Measurements from ENCODE around the gene CRTAP.
A peak's percentile ranks its signal among the peaks of the same experiment; 100 is the strongest.
"Not testable (repeated sequence)": the region's sequence is repeated elsewhere in the genome, so short reads cannot be mapped to it uniquely, and the experiment has no call there.

The CRTAP gene

GRCh38 chr3:33124638-33125037 lies 10.8 kb downstream of the CRTAP start:
- no peak overlapping the region for H3K9ac ChIP-seq (ENCODE audit: low read depth, low read length)
- no peaks in the 10 kb centered on the region for H3K9me3 ChIP-seq (replicated peaks; ENCODE audit: low read length)
- H3K4me3 ChIP-seq (ENCODE audit: low read length), result no peak overlapping the region
- peaks cover 54% of the 10 kb centered on the region for H3K36me3 ChIP-seq (ENCODE audit: insufficient read depth, low read length)
- no peaks in the 10 kb centered on the region for H3K27me3 ChIP-seq (ENCODE audit: control insufficient read depth, insufficient read depth, low read length)
- H3K4me1 ChIP-seq (ENCODE audit: control insufficient read depth, insufficient read depth, low read length), result peaks cover 3% of the 10 kb centered on the region
- no peak overlapping the region for H3K4me2 ChIP-seq (ENCODE audit: low read length)

- Histone ChIP-seq H3K4me1 (ENCODE audit: control insufficient read depth, insufficient read depth, low read length) (no peaks in the 10 kb centered on the region), H3K9ac (ENCODE audit: low read depth, low read length) (no peak overlapping the region), H3K9me3 (replicated peaks; ENCODE audit: low read length) (no peaks in the 10 kb centered on the region), H3K27me3 (ENCODE audit: control insufficient read depth, insufficient read depth, low read length) (no peaks in the 10 kb centered on the region), H3K36me3 (ENCODE audit: insufficient read depth, low read length) (peaks cover 52% of the 10 kb centered on the region), H3K4me3 (ENCODE audit: low read length) (no peak overlapping the region), H3K4me2 (ENCODE audit: low read length) (no peak overlapping the region)
Observed at GRCh38 chr3:33125840-33126239, 12.0 kb downstream of the CRTAP start.

GRCh38 chr3:33128706-33129105 lies 14.9 kb downstream of the CRTAP start:
- no peak overlapping the region for H3K4me3 ChIP-seq (ENCODE audit: low read length)
- H3K36me3 ChIP-seq (ENCODE audit: insufficient read depth, low read length), result peaks cover 53% of the 10 kb centered on the region
- peaks cover 5% of the 10 kb centered on the region for H3K4me1 ChIP-seq (ENCODE audit: control insufficient read depth, insufficient read depth, low read length)
- no peaks in the 10 kb centered on the region for H3K9me3 ChIP-seq (replicated peaks; ENCODE audit: low read length)
- no peak overlapping the region for H3K4me2 ChIP-seq (ENCODE audit: low read length)
- no peak overlapping the region for H3K9ac ChIP-seq (ENCODE audit: low read depth, low read length)
- no peaks in the 10 kb centered on the region for H3K27me3 ChIP-seq (ENCODE audit: control insufficient read depth, insufficient read depth, low read length)

- Histone ChIP-seq H3K4me2 (ENCODE audit: low read length) (no peak overlapping the region), H3K9ac (ENCODE audit: low read depth, low read length) (no peak overlapping the region), H3K27me3 (ENCODE audit: control insufficient read depth, insufficient read depth, low read length) (no peaks in the 10 kb centered on the region), H3K4me3 (ENCODE audit: low read length) (no peak overlapping the region), H3K4me1 (ENCODE audit: control insufficient read depth, insufficient read depth, low read length) (peaks cover 13% of the 10 kb centered on the region), H3K36me3 (ENCODE audit: insufficient read depth, low read length) (peaks cover 53% of the 10 kb centered on the region), H3K9me3 (replicated peaks; ENCODE audit: low read length) (no peaks in the 10 kb centered on the region)
Observed at GRCh38 chr3:33130144-33130543, 16.3 kb downstream of the CRTAP start.

- no peaks in the 10 kb centered on the region for H3K27me3 ChIP-seq (ENCODE audit: control insufficient read depth, insufficient read depth, low read length)
- no peak overlapping the region for H3K9ac ChIP-seq (ENCODE audit: low read depth, low read length)
- H3K4me2 ChIP-seq (ENCODE audit: low read length), result no peak overlapping the region
- H3K4me1 ChIP-seq (ENCODE audit: control insufficient read depth, insufficient read depth, low read length), result peaks cover 13% of the 10 kb centered on the region
- peaks cover 52% of the 10 kb centered on the region for H3K36me3 ChIP-seq (ENCODE audit: insufficient read depth, low read length)
- no peak overlapping the region for H3K4me3 ChIP-seq (ENCODE audit: low read length)
- H3K9me3 ChIP-seq (replicated peaks; ENCODE audit: low read length), result no peaks in the 10 kb centered on the region
Observed at GRCh38 chr3:33131331-33132018, 17.7 kb downstream of the CRTAP start.

- Histone ChIP-seq H3K4me1 (ENCODE audit: control insufficient read depth, insufficient read depth, low read length) (peaks cover 13% of the 10 kb centered on the region), H3K36me3 (ENCODE audit: insufficient read depth, low read length) (peaks cover 57% of the 10 kb centered on the region), H3K4me2 (ENCODE audit: low read length) (no peak overlapping the region)
Observed at GRCh38 chr3:33132019-33132360, 18.2 kb downstream of the CRTAP start.

GRCh38 chr3:33134026-33134625 lies 20.3 kb downstream of the CRTAP start:
- Histone ChIP-seq H3K4me1 (ENCODE audit: control insufficient read depth, insufficient read depth, low read length) (peaks cover 13% of the 10 kb centered on the region), H3K36me3 (ENCODE audit: insufficient read depth, low read length) (peaks cover 57% of the 10 kb centered on the region), H3K4me2 (ENCODE audit: low read length) (no peak overlapping the region), H3K9me3 (replicated peaks; ENCODE audit: low read length) (no peaks in the 10 kb centered on the region), H3K4me3 (ENCODE audit: low read length) (no peak overlapping the region), H3K9ac (ENCODE audit: low read depth, low read length) (peak overlapping the region; percentile 10), H3K27me3 (ENCODE audit: control insufficient read depth, insufficient read depth, low read length) (no peaks in the 10 kb centered on the region)

More at GRCh38 chr3:33132019-33132360, 18.2 kb downstream of the CRTAP start:
- Histone ChIP-seq H3K9me3 (replicated peaks; ENCODE audit: low read length) (no peaks in the 10 kb centered on the region), H3K27me3 (ENCODE audit: control insufficient read depth, insufficient read depth, low read length) (no peaks in the 10 kb centered on the region), H3K4me3 (ENCODE audit: low read length) (no peak overlapping the region), H3K9ac (ENCODE audit: low read depth, low read length) (no peak overlapping the region)

GRCh38 chr3:33137691-33138090 lies 23.9 kb downstream of the CRTAP start:
- Histone ChIP-seq H3K4me3 (ENCODE audit: low read length) (no peak overlapping the region), H3K4me1 (ENCODE audit: control insufficient read depth, insufficient read depth, low read length) (peaks cover 10% of the 10 kb centered on the region), H3K9ac (ENCODE audit: low read depth, low read length) (no peak overlapping the region), H3K36me3 (ENCODE audit: insufficient read depth, low read length) (peaks cover 53% of the 10 kb centered on the region), H3K4me2 (ENCODE audit: low read length) (no peak overlapping the region), H3K9me3 (replicated peaks; ENCODE audit: low read length) (no peaks in the 10 kb centered on the region), H3K27me3 (ENCODE audit: control insufficient read depth, insufficient read depth, low read length) (no peaks in the 10 kb centered on the region)

GRCh38 chr3:33139006-33139623 lies 25.3 kb downstream of the CRTAP start:
- peaks cover 52% of the 10 kb centered on the region for H3K36me3 ChIP-seq (ENCODE audit: insufficient read depth, low read length)
- not testable (repeated sequence) for H3K4me1 ChIP-seq (ENCODE audit: control insufficient read depth, insufficient read depth, low read length); H3K4me3 ChIP-seq (ENCODE audit: low read length); H3K9ac ChIP-seq (ENCODE audit: low read depth, low read length); H3K4me2 ChIP-seq (ENCODE audit: low read length); H3K9me3 ChIP-seq (replicated peaks; ENCODE audit: low read length); H3K27me3 ChIP-seq (ENCODE audit: control insufficient read depth, insufficient read depth, low read length)

- peaks cover 47% of the 10 kb centered on the region for H3K36me3 ChIP-seq (ENCODE audit: insufficient read depth, low read length)
- H3K4me2 ChIP-seq (ENCODE audit: low read length), result no peak overlapping the region
- no peak overlapping the region for H3K9ac ChIP-seq (ENCODE audit: low read depth, low read length)
- H3K27me3 ChIP-seq (ENCODE audit: control insufficient read depth, insufficient read depth, low read length), result no peaks in the 10 kb centered on the region
- no peaks in the 10 kb centered on the region for H3K4me1 ChIP-seq (ENCODE audit: control insufficient read depth, insufficient read depth, low read length)
- H3K9me3 ChIP-seq (replicated peaks; ENCODE audit: low read length), result no peaks in the 10 kb centered on the region
- no peak overlapping the region for H3K4me3 ChIP-seq (ENCODE audit: low read length)
Observed at GRCh38 chr3:33139996-33140395, 26.2 kb downstream of the CRTAP start.

GRCh38 chr3:33141006-33141405 lies 27.2 kb downstream of the CRTAP start:
- H3K4me3 ChIP-seq (ENCODE audit: low read length), result no peak overlapping the region
- peaks cover 4% of the 10 kb centered on the region for H3K4me1 ChIP-seq (ENCODE audit: control insufficient read depth, insufficient read depth, low read length)
- H3K9me3 ChIP-seq (replicated peaks; ENCODE audit: low read length), result no peaks in the 10 kb centered on the region
- no peaks in the 10 kb centered on the region for H3K27me3 ChIP-seq (ENCODE audit: control insufficient read depth, insufficient read depth, low read length)
- H3K36me3 ChIP-seq (ENCODE audit: insufficient read depth, low read length), result peaks cover 49% of the 10 kb centered on the region
- H3K4me2 ChIP-seq (ENCODE audit: low read length), result no peak overlapping the region
- no peak overlapping the region for H3K9ac ChIP-seq (ENCODE audit: low read depth, low read length)

- Histone ChIP-seq H3K4me1 (ENCODE audit: control insufficient read depth, insufficient read depth, low read length) (peaks cover 20% of the 10 kb centered on the region), H3K4me2 (ENCODE audit: low read length) (no peak overlapping the region), H3K9me3 (replicated peaks; ENCODE audit: low read length) (no peaks in the 10 kb centered on the region), H3K36me3 (ENCODE audit: insufficient read depth, low read length) (peaks cover 39% of the 10 kb centered on the region), H3K27me3 (ENCODE audit: control insufficient read depth, insufficient read depth, low read length) (no peaks in the 10 kb centered on the region), H3K9ac (ENCODE audit: low read depth, low read length) (no peak overlapping the region), H3K4me3 (ENCODE audit: low read length) (no peak overlapping the region)
Observed at GRCh38 chr3:33144433-33144832, 30.6 kb downstream of the CRTAP start.

Data from skeletal muscle satellite cell (primary cell).